GM12878 (cell line): Measurements from ENCODE around the gene WNT16. TPM values are rescaled to one million over a fixed set of nuclear protein-coding genes. Genes with fewer than 3 reads are reported as not detected.

Experiments
- ATAC-seq: fragments of 200-7000 bp; cut with Tn5 transposase; 3 replicates; pipeline ENCODE4 v1.9.1; 2020; ENCODE audit warnings: mild to moderate bottlenecking, moderate library complexity
- BruUV-seq: library from RNA; stranded (reverse); fragments of 400-500 nt; replicated peaks from 2 replicates; lab custom pipeline; 2021; lab: Mats Ljungman, UMichigan
- CTCF ChIA-PET: fragments of 300-600 bp; sonication (Branson Sonifier 250); formaldehyde crosslinking; extraction: SDS; loops from one replicate; lab custom pipeline; 2021; ENCODE audit warnings: inconsistent platforms; lab: Yijun Ruan, JAX
- POLR2A ChIA-PET: fragments of 350-600 bp; formaldehyde crosslinking; extraction: SDS; loops from one replicate; lab custom pipeline; 2021; ENCODE audit warnings: inconsistent platforms; lab: Charles Lee
- RAD21 ChIA-PET: fragments of 300-600 bp; sonication (Branson Sonifier 250); formaldehyde crosslinking; loops from one replicate; lab custom pipeline; 2023; ENCODE audit warnings: antibody characterized with exemption; ENCODE audit not compliant: unreplicated experiment; lab: Charles Lee
- SMC1A ChIA-PET: fragments of 300-600 bp; sonication (Branson Sonifier 250); formaldehyde crosslinking; loops from one replicate; lab custom pipeline; 2023; ENCODE audit not compliant: unreplicated experiment, uncharacterized antibody; lab: Charles Lee
- DNase-seq: peaks from one replicate; pipeline ENCODE4 v3.0.0-alpha.2; 2011; ENCODE audit warnings: low read depth, low spot score
- FAIRE-seq: peaks from 3 replicates; lab custom pipeline; 2011; peaks lifted over from hg19 to GRCh38; lab: Jason Lieb, UNC
- H2AFZ ChIP-seq: 2 replicates; pipeline ENCODE4 v1.6.0; 2011; ENCODE audit warnings: low read depth, low read length, control low read depth; ENCODE audit not compliant: control insufficient read depth
- H3K27ac ChIP-seq: 2 replicates; pipeline ENCODE4 v1.5.1; 2011; ENCODE audit warnings: control low read depth; ENCODE audit not compliant: control insufficient read depth, insufficient read depth
- H3K27me3 ChIP-seq, 2 experiments: replicated peaks in 1 of 2; 2 replicates each; pipeline versions ENCODE4 v1.6.0 to v1.6.1; 2011; ENCODE audit warnings: low read length in 1 of 2; ENCODE audit not compliant: control insufficient read depth in 2 of 2, insufficient read depth in 2 of 2
- H3K36me3 ChIP-seq, 2 experiments: 2 replicates each; pipeline ENCODE4 v1.5.1; 2011; ENCODE audit warnings: low read length in 1 of 2; ENCODE audit not compliant: control insufficient read depth in 2 of 2, insufficient read depth in 2 of 2
- H3K4me1 ChIP-seq: 2 replicates; pipeline ENCODE4 v1.6.1; 2011; ENCODE audit warnings: mild to moderate bottlenecking, low read length, moderate library complexity, mixed read lengths; ENCODE audit not compliant: control insufficient read depth, insufficient read depth
- H3K4me2 ChIP-seq: 2 replicates; pipeline ENCODE4 v1.6.0; 2011; ENCODE audit warnings: control low read depth; ENCODE audit not compliant: control insufficient read depth, insufficient read depth
- H3K4me3 ChIP-seq: fragments of 200-600 bp; sonication (generic); 2 replicates; pipeline ENCODE4 v1.5.1; 2016
- H3K79me2 ChIP-seq: 2 replicates; pipeline ENCODE4 v1.6.0; 2011; ENCODE audit warnings: low read length; ENCODE audit not compliant: control insufficient read depth, insufficient read depth
- H3K9ac ChIP-seq: 2 replicates; pipeline ENCODE4 v1.8.0; 2011; ENCODE audit warnings: low read length, control low read depth, mixed read lengths; ENCODE audit not compliant: control insufficient read depth, insufficient read depth
- H3K9me3 ChIP-seq: replicated peaks from 3 replicates; pipeline ENCODE4 v1.5.1; 2011; ENCODE audit warnings: mild to moderate bottlenecking, low read length; ENCODE audit not compliant: control insufficient read depth, insufficient read depth
- H4K20me1 ChIP-seq: 2 replicates; pipeline ENCODE4 v1.6.0; 2011; ENCODE audit not compliant: control insufficient read depth, insufficient read depth
- CEBPB ChIP-seq, 2 experiments: fragments of 150-350 bp in 1 of 2; IDR thresholded peaks; 2 replicates each; pipeline ENCODE4 v1.6.1; 2012 to 2014; ENCODE audit warnings: low read depth in 2 of 2, low read length in 2 of 2, borderline replicate concordance in 1 of 2, inconsistent platforms in 1 of 2
- ESRRA ChIP-seq: IDR thresholded peaks from 2 replicates; pipeline ENCODE4 v1.6.1; 2012; ENCODE audit warnings: mild to moderate bottlenecking, low read length, improper control_type of control experiment
- GATAD2B ChIP-seq: fragments of 450-650 bp; conservative IDR thresholded peaks from 2 replicates; pipeline ENCODE4 v1.6.1; 2017; ENCODE audit warnings: low read depth, mild to moderate bottlenecking, moderate library complexity
- POLR2A ChIP-seq: IDR thresholded peaks from 2 replicates; pipeline ENCODE4 v1.6.1; 2011; ENCODE audit warnings: low read depth, mild to moderate bottlenecking, low read length
- SIX5 ChIP-seq: IDR thresholded peaks from 2 replicates; pipeline ENCODE4 v1.6.1; 2011; ENCODE audit warnings: mild to moderate bottlenecking, low read depth, low read length, moderate library complexity; ENCODE audit not compliant: severe bottlenecking
- SMAD5 ChIP-seq: IDR thresholded peaks from 2 replicates; pipeline ENCODE4 v1.6.1; 2016; ENCODE audit warnings: antibody characterized with exemption, low read depth
- TAF1 ChIP-seq: IDR thresholded peaks from 2 replicates; pipeline ENCODE4 v1.6.1; 2011; ENCODE audit warnings: mild to moderate bottlenecking, low read depth, low read length, borderline replicate concordance
- WGBS: methylation state at CpG from one replicate; pipeline ENCODE4 v1.1.6; 2016; ENCODE audit warnings: low lambda C conversion rate; ENCODE audit not compliant: insufficient replicate concordance, insufficient coverage; ENCODE audit errors: missing lambda C conversion rate; 5-methylcytosine and 5-hydroxymethylcytosine counted together
- in situ Hi-C: fragments of 300-500 bp; cut with MboI; formaldehyde crosslinking; loops from 9 replicates; pipeline ENCODE4 v1.14.3; 2018; ENCODE audit warnings: mixed read lengths
- intact Hi-C: fragments of 100-400 bp; cut with micrococcal nuclease; formaldehyde crosslinking; loops from one replicate; pipeline ENCODE4 v1.14.2; 2022; ENCODE audit not compliant: unreplicated experiment
- polyA plus RNA-seq, 11 experiments: library from polyadenylated mRNA; depleted of rRNA in 4 of 11; unstranded in 6 of 11; stranded (reverse) in 5 of 11; fragments of >200 nt; fragmentation: Nextera tagmentation in 4 of 11; fragmentation: Illumina TruSeq in 1 of 11; extraction: Ambion mirVana in 4 of 11; extraction: Trizol in 1 of 11; gene quantifications; 1 replicate in 1 of 11; 2 replicates in 10 of 11; pipeline versions ENCODE4 v1.2.1 to v1.2.3, GENCODE V29; 2011 to 2016; ENCODE audit warnings: inconsistent platforms in 2 of 11, missing spikeins in 2 of 11, low read depth in 1 of 11
- total RNA-seq, 4 experiments: library from RNA; depleted of rRNA in 3 of 4; stranded (reverse); fragments of >200 nt in 3 of 4; fragmentation: Illumina TruSeq in 1 of 4; extraction: Trizol in 1 of 4; gene quantifications; 2 replicates each; pipeline versions ENCODE4 v1.2.1 to v1.2.3, GENCODE V29; 2013 to 2021

The WNT16 gene
- total and polyA plus RNA-seq, 10 of the 15 experiments (the other 5 are each of a cell fraction or from before 2014, with no cell fraction given), result 0.05 to 0.11 (median 0.06) TPM; not detected in 5

DNA sequence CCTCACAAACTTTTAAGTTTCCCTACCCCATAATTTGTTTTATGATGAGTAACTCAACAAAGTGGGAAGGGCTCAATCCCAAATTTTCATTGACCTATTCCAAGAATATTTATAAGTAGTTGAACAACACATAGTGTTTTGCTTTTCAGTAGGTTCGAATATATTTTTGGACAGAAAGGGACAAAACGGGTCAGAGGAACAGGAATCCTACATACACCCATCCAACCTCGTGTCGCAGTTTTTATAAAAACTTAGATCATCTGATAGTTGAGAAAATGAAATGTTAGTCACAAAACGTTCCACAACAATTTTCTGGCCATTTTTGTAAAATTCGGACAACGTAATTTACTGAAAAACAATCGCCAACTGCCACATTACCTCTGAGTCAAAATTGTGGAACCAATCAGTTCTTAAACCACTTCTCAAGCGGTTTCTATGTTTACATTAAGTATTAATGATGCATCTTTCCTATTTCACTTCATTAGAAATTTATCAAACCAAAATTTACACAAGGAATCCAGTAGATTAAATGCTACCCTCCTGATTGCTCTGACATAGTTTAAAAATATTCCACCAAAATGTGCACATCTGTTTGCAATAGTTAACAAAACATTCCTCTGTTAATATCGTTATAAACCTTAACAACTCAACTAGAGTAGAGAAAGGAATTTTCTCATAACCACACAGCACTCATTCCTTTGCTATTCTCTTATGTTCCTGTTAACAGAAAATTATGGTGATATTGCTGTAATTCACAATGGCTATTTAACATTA is 6.3 kb downstream of the WNT16 start:
- BruUV-seq, result no TSS peak
- Histone ChIP-seq H3K27ac (no peak overlapping the region), H3K9me3 (no peaks in the 10 kb centered on the region), H3K4me1 (peaks cover 4% of the 10 kb centered on the region), H3K9ac (no peak overlapping the region), H2AFZ (no peak overlapping the region), H3K4me3 (no peak overlapping the region), H3K36me3 (no peaks in the 10 kb centered on the region; a peak in 1 of 4 replicates), H3K79me2 (no peaks in the 10 kb centered on the region), H3K27me3 (peaks cover 2 to 4% of the 10 kb centered on the region in 2 experiments; a peak in 3 of 4 replicates), H3K4me2 (no peak overlapping the region), H4K20me1 (no peaks in the 10 kb centered on the region)
- DNase-seq (no peak), ATAC-seq (no peak), FAIRE-seq (no peak)
- in situ Hi-C loops (no loop called here), intact Hi-C loops (loop anchor here (5.0 kb wide), 1 partner anchor 348 kb away; the partner anchor contains the start of gene CPED1)
- 44% methylated on average over 10 of the region's 10 CpGs for WGBS
- POLR2A ChIA-PET, result interaction anchor here (0.6 kb wide), 1 partner anchor 74 kb away, joined by 3 read pairs; no protein-coding TSS in a partner anchor
- CTCF ChIA-PET, result interaction anchor here (0.6 to 3.6 kb wide), 4 partner anchors 32 to 281 kb away, joined by 3 to 20 read pairs (median 4); no protein-coding TSS in a partner anchor
- SMC1A ChIA-PET, result interaction anchor here (0.6 kb wide), 2 partner anchors 151 to 359 kb away, joined by 3 read pairs; no protein-coding TSS in a partner anchor
- RAD21 ChIA-PET, result no interaction called here
- TF ChIP-seq TAF1, result no peak
- no peak for TF ChIP-seq POLR2A
- TF ChIP-seq SIX5, result no peak
- TF ChIP-seq SMAD5, result no peak
- no peak for TF ChIP-seq ESRRA

DNA sequence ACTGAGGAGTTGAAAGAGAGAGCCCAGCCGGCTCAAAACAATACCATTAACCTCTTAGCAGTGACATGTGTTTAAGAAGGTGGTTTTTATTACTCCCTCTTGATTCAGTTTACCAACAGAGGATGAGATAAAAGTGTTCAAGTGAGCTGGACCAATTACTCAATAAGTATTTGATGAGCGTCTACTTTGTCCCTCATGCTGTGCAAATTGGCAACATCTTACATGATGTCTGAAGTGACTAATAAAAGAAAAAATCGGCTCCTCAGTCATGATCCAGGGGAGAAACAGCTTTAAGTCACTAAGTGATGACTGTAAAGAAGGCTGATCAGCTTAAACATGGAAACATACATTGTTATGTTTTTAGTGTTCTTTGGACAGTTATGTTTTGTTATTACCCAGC is 7.8 kb downstream of the WNT16 start:
- Histone ChIP-seq H4K20me1 (no peaks in the 10 kb centered on the region), H3K4me1 (no peaks in the 10 kb centered on the region), H2AFZ (no peak overlapping the region), H3K36me3 (no peaks in the 10 kb centered on the region; a peak in 1 of 4 replicates), H3K4me2 (no peak overlapping the region), H3K27ac (no peak overlapping the region), H3K27me3 (no peaks in the 10 kb centered on the region), H3K9ac (no peak overlapping the region), H3K79me2 (no peaks in the 10 kb centered on the region), H3K4me3 (no peak overlapping the region), H3K9me3 (no peaks in the 10 kb centered on the region)
- SMC1A ChIA-PET, result interaction anchor here (0.8 to 2.2 kb wide), 12 partner anchors 12 to 658 kb away, joined by 3 to 10 read pairs (median 3); no protein-coding TSS in a partner anchor
- TF ChIP-seq GATAD2B (no peak), CEBPB (IDR thresholded peaks at IDR 0.05; ENCODE audit: borderline replicate concordance in 1 of 2, low read depth in 2 of 2, low read length in 2 of 2) (no peak)
- no TSS peak for BruUV-seq
- CTCF ChIA-PET, result interaction anchor here (0.6 to 3.6 kb wide), 13 partner anchors 9 to 350 kb away, joined by 3 to 20 read pairs (median 4); no protein-coding TSS in a partner anchor
- in situ Hi-C loops, result no loop called here
- POLR2A ChIA-PET, result no interaction called here
- intact Hi-C loops, result loop anchor here (2.0 to 5.0 kb wide), 2 partner anchors 210 to 349 kb away; partner anchors contain the start of gene CPED1
- RAD21 ChIA-PET, result interaction anchor here (0.9 to 1.7 kb wide), 5 partner anchors 58 to 210 kb away, joined by 3 to 7 read pairs (median 4); no protein-coding TSS in a partner anchor
- FAIRE-seq (no peak), ATAC-seq (no peak), DNase-seq (no peak)
- 44% methylated on average over 3 of the region's 3 CpGs for WGBS
